GM18498 (cell line): ENCODE measurements around the gene FAM209B.
"Not testable (repeated sequence)": the region's sequence is repeated elsewhere in the genome, so short reads cannot be mapped to it uniquely, and the experiment has no call there.

Experiments used
- ATAC-seq: cut with Tn5 transposase; IDR thresholded peaks from one replicate; pipeline ENCODE4 v1.9.1; 2021; ENCODE audit warnings: mild to moderate bottlenecking, moderate library complexity; ENCODE audit not compliant: unreplicated experiment

Gene FAM209B, protein sequence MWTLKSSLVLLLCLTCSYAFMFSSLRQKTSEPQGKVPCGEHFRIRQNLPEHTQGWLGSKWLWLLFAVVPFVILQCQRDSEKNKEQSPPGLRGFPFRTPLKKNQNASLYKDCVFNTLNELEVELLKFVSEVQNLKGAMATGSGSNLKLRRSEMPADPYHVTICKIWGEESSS

DNA sequence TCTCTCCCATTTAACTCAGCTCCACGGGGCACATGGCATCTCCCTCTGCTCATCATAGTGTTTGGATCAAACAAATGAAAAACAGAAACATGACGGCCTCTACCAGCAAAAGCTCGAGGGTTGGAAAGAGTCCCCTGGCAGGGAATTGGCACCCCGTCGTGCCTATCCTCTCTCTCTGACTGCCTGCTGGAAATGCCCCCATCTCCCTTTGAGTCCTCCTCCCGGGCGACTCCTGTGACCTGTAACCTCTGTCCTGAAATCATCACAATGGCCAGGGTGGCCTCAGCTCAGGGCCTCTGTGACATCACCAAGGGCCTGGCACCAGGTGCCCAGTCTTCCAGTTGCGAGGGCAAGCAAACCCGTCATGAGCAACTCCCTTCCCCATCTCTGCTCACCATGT lies at the start of gene FAM209B:
Gene FAM209B, plus strand, starts transcription at position 301 of the 400 bp plus-strand sequence. Its CDS starts 96 bp downstream, at position 397.
- not testable (repeated sequence) for ATAC-seq

DNA sequence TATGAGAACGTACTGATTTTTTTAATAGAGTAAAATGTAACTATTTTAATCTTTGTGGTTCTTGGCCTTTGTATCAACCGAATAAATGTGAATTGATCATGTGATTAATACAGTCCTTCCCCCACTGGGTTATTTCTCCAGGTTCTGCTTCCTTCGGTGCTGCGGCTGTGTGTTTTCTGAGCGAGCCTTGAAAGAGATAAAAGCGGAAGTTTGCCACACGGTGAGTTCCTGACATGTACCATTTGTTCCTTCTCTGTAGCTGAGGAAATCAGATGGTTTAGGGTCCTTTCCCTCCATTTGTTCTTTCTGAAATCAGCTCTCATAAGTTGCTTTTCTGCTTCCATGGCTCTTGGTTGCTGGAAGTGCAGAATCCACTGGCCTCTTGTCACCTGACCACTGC lies 49.1 kb upstream of the FAM209B start:
- no peak for ATAC-seq

DNA sequence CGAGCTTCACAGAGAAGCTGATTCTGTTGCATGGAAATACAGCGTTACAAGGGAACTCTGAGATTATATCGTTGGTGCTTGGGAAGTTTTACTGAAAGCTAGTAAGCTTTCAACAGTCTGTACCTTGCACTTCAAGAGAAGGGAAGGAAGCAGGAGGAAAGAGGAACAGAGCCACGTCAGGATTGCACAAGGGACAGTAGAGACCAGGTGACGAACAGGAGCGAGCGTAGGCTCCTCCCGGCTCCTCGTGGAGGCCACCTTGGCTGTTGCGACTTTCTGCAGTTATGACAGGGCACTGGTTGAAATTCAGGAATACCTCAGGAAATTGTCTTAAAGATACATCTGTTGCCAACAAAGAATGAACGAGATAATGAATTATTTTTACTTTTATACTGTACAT lies 45.8 kb upstream of the FAM209B start:
- ATAC-seq: no peak

DNA sequence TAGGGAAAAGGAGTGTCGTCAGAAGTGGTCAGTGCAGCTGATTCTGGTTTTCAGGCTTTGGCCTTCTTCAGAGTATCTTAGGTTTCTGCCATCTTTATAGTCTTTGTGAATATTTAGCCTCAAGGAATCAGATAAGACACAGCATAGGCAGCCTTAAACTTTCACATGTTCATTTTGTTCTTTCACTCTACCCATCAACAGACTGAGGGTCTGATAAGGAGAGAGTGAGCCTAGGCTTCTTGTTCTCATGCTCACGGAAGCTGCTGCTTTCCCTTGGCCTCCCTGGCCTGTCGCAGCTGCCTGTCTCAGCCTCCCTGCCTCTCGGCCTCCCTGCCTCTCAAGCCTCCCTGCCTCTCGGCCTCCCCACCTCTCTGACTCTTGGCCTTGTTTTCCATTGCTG lies 44.5 kb upstream of the FAM209B start:
- ATAC-seq: no peak

DNA sequence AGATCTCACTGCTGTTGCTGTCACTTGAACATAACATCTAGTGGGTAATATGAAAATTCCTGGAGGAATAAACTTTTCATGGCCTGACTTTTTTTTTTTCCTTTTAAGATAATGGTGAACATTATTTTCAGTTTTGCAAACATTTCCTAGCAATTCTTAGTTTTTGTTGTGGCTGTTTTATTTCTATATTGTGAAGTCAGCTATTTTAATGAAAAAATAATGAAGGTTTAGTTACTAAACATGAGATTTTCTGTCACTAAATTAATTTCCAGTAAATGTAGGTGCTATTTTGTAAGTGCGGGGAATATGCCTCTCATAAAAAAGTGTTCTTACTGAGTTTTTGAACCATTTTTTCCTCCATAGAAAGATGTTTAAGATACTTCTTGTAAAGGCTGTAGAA lies 31.9 kb upstream of the FAM209B start:
- ATAC-seq: no peak

DNA sequence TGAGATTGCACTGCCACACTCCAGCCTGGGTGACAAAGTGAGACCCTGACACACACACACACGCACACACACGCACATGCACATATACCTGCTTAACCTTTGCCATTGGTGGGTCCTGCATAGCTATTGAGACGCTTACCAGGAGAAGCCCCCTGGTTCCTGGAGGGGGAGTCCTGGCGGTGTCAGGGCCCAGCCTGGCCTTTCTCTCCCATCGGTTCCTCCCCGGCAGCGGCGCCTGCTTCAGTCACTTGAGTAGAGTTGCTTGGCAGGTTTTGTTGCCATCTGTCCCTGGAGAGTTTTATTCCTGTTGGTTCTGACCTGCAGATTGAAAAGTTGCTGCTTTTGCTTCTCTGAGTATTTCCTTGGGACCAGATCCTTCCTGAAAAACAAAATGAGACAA lies 29.1 kb upstream of the FAM209B start:
- no peak for ATAC-seq

DNA sequence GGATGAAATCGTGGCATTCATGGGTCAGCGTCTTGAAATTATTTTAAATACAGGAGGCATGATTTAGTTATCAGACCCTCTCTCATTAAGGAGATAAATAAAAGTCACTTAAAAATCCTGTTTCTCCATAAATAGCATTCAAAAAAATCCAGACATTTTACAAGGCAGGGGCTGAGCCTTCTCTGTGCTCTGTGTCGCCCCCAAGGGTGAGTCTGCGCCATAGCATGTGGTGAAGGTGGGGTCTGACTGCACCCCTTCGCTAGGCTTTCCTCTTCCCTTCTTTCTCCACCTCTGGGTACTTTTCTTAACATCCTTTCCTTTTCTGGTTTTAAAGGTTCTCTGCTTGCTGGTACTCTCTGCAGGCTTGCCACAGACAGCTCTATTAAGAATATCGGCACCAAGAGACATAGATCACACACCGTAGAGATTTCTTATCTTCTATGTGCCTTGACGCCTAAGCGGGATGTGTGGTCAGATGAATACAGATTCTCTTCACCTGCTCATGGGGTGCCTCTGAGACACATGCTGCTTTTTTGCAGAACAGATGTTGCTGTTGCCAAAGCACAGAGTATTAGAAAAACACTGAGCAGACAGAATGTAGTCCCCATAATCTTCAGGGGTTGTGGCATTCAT lies 28.6 kb upstream of the FAM209B start:
- ATAC-seq: no peak

DNA sequence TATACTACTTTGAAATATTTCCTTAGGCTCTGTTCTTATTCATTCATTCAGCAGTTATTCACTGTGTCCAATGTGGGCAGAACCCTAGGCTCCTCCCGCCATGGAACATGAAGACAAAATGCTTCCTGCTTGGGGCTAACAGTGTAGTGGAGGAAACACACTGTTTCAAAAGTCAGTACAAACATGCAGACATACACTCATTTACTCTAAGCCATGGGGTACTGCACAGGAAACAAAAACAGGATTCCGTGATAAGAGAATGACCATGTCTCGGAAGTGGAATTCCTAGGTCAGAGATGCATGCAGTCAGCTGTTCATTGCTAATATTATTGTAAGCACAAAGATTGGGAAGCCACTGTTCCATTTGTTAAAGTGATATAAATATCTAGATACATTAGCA lies 26.9 kb upstream of the FAM209B start:
- no peak for ATAC-seq

DNA sequence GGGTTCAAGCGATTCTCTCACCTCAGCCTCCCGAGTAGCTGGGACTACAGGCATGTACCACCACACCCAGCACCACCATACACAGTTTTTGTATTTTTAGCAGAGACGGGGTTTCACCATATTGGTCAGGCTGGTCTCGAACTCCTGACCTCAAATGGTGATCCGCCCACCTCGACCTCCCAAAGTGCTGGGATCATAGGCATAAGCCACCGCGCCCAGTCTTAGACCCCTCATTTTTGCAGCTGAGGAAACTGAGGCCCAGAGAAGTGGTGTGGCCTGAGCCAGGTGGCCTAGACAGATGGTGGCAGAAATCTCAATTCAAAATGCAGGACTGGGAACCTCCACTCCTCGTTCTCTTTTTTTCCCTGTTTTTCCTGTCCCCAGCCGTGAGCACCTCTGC lies 21.1 kb upstream of the FAM209B start:
- ATAC-seq: no peak

DNA sequence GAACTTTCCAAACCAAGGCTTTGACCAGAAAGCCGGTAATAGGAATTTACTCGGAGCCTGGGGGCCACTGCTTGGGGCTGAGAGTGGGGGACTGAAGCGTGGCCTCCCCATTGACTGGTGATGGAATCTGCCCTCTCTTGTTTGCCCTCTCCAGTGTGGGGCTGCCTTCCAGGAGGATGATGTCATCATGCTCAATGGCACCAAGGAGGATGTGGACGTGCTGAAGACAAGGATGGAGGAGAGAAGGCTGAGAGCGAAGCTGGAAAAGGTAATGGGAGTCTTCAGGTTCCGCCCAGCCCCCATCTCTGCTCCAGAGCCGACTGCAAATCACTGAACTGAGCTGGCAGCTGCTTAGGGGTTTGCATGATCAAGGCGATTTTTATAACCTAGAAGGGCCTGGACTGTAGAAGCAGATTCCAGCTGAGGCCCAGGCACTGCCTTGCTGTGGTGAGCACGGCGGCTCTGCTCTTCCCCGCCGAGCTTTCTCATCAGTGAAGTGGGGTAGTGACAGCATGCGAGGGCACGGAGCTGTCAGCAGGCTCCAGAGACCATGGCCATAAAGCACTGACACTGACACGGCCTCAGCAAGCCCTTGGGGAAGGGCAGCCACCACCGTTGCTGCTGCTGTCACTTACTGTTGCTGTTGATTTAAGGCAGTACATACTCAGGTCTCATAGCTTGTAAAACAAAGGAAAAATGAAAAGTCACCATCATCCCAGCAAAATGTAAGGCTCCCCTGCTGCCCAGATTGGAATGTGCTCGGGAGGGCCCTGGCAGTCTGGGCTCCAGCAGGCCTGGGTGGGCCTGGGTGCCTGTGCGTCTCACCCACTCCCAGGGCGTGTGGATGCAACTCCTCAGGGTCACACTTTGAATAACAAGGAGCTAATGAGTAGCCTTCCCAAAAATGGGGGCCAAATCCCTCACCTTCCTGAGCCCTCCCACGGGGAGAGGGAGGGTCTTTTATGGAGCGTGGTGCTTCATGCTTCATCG lies 19.6 kb upstream of the FAM209B start:
- ATAC-seq: no peak

DNA sequence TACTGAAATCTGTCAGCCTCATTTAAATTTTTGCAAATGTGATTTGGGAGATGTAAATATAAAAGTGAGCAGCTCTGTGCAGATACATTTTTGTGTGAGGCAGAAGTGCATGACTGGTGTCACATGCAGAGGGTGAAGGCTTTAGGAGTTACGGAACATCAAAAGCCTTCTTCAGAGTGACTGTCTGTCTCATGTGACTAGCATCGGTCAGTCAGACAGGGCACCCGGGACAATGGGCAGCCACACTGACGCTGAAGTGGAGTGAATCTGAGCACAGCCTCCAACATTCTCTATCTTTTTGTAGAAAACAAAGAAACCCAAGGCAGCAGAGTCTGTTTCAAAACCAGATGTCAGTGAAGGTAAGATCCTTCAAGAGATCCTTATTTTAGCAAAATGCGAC lies 16.4 kb upstream of the FAM209B start:
- ATAC-seq: no peak

DNA sequence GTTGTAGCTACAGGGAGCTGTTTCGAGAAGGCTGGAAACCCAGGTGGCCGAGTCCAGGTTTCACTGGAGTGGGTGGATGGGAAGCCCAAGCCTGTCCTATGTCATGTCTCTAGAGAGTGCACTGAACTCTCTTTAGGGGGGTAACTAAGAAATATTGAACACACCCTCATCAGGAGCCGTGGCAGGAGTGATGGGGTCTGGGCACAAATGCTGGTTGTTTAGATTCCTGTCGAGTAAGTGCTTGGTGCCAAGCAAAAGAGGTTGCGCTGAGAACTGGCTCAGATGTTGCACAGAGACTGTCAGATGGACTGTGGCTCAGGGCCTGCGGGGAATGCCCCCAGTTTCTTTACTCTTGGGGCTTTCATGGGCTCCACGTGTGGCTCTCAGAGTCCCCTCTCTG lies 15.8 kb upstream of the FAM209B start:
- no peak for ATAC-seq

DNA sequence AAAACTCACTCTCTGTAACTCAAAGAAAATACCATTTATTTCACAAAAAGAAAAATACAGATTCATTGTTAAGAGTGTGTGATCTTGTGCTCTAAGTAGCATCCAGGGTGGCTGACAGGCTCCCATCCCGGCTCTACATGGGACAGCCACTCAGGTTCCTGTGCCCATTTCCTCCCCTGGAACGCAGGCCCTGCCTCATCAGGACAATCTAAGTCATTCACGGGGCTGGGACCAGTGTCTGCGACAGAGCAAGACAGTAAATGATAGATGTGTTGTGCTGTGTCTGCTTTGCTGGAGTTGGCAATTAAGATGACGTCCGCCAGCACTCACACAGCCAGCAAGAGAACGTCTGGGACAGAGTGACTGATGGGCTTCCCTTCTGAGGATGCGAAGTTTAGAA lies 15.4 kb upstream of the FAM209B start:
- ATAC-seq: no peak

DNA sequence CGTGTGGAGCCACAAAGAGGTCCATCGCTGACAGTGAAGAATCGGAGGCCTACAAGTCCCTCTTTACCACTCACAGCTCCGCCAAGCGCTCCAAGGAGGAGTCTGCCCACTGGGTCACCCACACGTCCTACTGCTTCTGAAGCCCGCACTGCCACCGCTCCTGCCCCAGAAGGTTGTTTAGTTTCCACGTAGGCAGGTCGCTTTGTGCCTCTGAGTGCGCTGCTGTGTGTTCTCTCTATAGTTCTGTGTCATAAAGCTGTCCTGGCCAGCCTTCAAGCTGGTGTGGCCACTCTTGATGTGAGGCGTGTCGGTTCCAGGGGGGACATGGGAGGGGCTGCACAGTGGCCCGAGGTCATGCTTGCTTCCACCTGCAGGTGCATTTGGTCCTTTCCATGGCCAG lies 14.9 kb upstream of the FAM209B start:
- no peak for ATAC-seq

DNA sequence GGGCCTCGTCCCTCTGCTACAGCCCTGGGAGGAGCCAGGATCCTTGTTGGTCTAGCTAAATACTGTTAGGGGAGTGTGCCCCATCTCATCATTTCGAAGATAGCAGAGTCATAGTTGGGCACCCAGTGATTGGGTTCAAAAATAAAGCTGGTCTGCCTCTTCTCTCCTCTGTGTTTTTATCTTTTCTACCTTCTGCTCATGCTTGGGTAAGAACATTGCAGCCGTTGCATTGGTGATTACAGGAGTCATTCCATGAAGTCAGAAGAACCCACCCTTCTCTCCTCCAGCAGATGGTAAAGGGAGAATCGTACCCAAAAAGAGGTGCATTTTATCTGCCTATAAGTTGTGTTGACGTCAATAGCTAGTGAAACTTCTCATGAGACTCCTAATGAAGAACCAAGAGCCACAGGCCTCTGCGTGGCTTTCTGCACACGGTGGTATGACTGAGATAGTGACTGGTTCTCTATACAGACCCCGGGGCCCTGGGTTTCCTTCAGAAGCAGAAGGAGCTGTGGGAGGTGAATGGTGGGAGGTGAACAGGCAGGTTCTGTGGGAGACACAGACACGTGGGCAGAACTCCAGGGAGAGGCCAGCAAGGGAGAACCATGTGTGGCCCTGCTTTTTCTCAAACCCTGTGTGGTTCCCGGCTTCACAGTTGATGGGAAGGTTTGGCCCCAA lies 14.2 kb upstream of the FAM209B start:
- ATAC-seq: no peak

DNA sequence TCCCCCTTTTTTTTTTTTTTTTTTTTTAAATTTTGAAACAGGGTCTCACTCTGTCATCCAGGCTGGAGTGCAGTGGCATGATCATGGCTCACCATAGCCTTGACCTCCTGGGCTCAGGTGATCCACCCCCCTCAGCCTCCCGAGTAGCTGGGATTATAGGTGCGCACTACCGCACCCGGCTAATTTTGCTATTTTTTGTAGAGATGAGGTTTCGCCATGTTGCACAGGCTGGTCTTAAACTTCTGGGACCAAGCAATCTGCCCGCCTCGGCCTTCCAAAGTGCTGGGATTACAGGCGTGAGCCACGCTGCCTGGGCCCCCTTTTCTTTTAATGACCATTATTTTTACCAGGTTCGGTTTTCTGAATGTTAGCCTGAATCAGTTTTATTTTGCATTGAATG lies 13.5 kb upstream of the FAM209B start:
- ATAC-seq: no peak

DNA sequence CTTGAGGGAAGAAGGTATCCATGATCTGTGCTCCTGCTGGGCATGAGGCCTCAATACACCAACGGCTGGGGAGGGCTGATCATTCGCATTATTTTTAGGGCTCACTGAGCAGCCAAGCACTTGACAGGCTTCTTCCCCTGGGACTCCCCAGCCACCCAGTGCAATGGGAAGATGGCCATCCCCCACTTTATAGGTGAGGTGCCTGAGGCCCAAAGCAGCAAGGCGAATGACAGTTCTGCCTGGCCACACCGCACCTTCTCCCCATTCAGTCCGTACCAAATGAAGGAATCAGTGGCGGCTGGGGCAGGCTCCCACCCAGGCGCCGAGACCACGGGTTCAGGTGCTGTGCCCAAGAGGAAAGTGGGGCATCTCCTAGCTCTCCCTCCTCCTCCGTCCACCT lies 12.9 kb upstream of the FAM209B start:
- ATAC-seq: no peak

DNA sequence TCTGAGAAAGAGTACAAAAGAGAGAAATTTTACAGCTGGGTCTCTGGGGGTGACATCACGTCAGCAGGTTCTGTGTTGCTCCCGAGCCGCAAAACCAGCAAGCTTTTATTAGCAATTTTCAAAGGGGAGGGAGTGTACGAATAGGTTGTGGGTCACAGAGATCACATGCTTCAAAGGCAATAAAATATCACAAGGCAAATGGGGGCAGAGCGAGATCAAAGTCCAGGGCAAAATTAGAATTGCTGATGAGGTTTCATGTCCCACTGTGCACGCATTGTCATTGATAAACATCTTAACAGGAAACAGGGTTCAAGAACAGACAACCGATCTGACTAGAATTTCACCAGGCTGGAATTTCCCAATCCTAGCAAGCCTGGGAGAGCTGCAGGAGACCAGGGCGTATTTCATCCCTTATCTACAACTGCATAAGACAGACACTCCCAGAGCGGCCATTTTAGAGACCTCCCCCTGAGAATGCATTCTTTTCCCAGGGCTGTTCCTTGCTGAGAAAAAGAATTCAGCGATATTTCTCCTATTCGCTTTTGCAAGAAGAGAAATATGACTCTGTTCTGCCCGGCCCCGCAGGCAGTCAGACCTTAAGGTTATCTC lies 12.2 kb upstream of the FAM209B start:
- ATAC-seq: not testable (repeated sequence)

DNA sequence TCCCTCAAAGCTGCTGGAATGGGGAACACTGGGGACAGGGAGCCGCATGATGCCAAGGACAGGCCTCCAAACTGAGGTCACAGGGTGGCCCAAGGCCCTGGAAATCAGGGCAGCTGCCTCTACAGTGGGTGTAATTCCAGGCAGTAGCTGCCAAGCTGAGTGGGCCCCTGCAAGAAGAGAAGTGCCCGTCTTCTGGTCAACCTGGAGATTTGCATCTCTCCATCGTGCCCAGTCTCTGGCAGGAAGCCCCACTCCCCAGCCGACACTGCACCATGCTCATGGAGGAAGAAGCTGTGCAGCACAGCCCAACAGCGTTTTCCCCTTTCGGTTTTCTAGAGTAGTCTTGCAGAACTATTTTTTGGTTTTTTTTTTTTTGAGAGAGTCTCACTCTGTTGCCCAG lies 10.7 kb upstream of the FAM209B start:
- ATAC-seq: no peak

DNA sequence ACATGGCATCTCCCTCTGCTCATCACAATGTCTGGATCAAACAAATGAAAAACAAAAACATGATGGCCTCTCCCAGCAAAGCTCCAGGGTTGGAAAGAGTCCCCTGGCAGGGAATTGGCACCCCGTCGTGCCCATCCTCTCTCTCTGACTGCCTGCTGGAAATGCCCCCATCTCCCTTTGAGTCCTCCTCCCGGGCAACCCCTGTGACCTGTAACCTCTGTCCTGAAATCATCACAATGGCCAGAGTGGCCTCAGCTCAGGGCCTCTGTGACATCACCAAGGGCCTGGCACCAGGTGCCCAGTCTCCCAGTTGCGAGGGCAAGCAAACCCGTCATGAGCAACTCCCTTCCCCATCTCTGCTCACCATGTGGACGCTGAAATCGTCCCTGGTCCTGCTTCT lies 8.6 kb upstream of the FAM209B start, which contains the start of gene FAM209A:
Gene FAM209A, plus strand, starts transcription at position 301 of the 400 bp plus-strand sequence. Its CDS starts 65 bp downstream, at position 366.
- not testable (repeated sequence) for ATAC-seq

DNA sequence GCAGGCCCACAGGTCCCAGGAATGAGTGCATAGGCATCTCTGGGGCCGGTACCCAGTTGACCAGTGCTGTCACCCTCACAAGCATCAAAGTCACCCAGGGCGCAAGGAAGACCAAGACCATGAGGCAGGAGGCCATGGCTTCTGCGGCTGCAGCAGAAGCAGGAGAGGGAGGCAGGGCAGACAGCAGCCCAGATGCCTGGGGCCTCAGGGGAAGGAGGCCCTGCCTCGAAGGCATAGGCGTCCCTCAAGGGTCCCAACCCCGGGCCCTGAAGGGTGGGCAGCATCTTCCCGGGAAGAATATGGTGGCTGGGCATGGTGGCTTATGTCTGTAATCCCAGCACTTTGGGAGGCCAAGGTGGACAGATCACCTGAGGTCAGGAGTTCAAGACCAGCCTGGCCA lies 5.5 kb upstream of the FAM209B start:
- no peak for ATAC-seq
